Cardiac muscle cell (in vitro differentiated cells and primary cell): ENCODE measurements around the gene CDK4. TPM values are rescaled to one million over a fixed set of nuclear protein-coding genes. Genes with fewer than 3 reads are reported as not detected.

ENCODE experiments used
- DNase-seq, 2 donors: peaks; one replicate each; pipeline versions ENCODE4 v3.0.0 to v3.0.0-alpha.2; 2010 to 2017; ENCODE audit warnings: low read depth in 1 of 2, low spot score in 1 of 2
- H3K27ac ChIP-seq: fragments of 200-600 bp; sonication (generic); 2 replicates; pipeline ENCODE4 v1.5.1; 2016
- H3K27me3 ChIP-seq: fragments of 200-600 bp; sonication (generic); 2 replicates; pipeline ENCODE4 v1.6.0; 2016; ENCODE audit warnings: control low read depth
- H3K36me3 ChIP-seq: fragments of 200-600 bp; sonication (generic); 2 replicates; pipeline ENCODE4 v1.5.1; 2016; ENCODE audit warnings: control low read depth
- H3K4me1 ChIP-seq: fragments of 200-600 bp; sonication (generic); 2 replicates; pipeline ENCODE4 v1.8.1; 2017; ENCODE audit warnings: low read depth, mild to moderate bottlenecking, mixed run types
- H3K4me3 ChIP-seq: fragments of 200-600 bp; sonication (generic); 2 replicates; pipeline ENCODE4 v1.5.1; 2016; ENCODE audit warnings: mild to moderate bottlenecking
- H3K9me3 ChIP-seq: fragments of 200-600 bp; sonication (generic); 2 replicates; pipeline ENCODE4 v1.5.1; 2017; ENCODE audit warnings: low read depth, mild to moderate bottlenecking, control low read depth
- CTCF ChIP-seq: IDR thresholded peaks from 2 replicates; pipeline ENCODE4 v1.5.1; 2012; ENCODE audit warnings: low read depth, mild to moderate bottlenecking, low read length
- polyA plus RNA-seq: library from polyadenylated mRNA; unstranded; fragments of >200 nt; fragmentation: Nextera tagmentation; extraction: Ambion mirVana; gene quantifications from 2 replicates; pipeline ENCODE4 v1.2.1, GENCODE V29; 2016
- total RNA-seq: library from RNA; depleted of rRNA; stranded (reverse); fragments of >200 nt; gene quantifications from 2 replicates; pipeline ENCODE4 v1.2.3, GENCODE V29; 2016

Gene CDK4
- 75.8 and 137 TPM in 2 replicates for total RNA-seq
- 160 and 172 TPM in 2 replicates for polyA plus RNA-seq

GRCh38 chr12:57751788-57752667 is at the start of gene CDK4:
Gene CDK4, minus strand, starts transcription at chr12:57752310. Its CDS starts 593 bp downstream, at chr12:57751717.
- DNase-seq = peak; percentile 99 to 100
- Histone ChIP-seq H3K27me3 (peaks cover 14% of the 10 kb centered on the region), H3K4me1 (peaks cover 12% of the 10 kb centered on the region), H3K27ac (peak within 1 kb of the TSS; percentile 87), H3K36me3 (peaks cover 22% of the 10 kb centered on the region), H3K9me3 (no peaks in the 10 kb centered on the region), H3K4me3 (peak within 1 kb of the TSS; percentile 64)
- TF ChIP-seq CTCF = no peak

GRCh38 chr12:57800965-57801364 is 48.9 kb upstream of the CDK4 start:
- Histone ChIP-seq H3K27me3 (no peaks in the 10 kb centered on the region), H3K27ac (no peak overlapping the region), H3K9me3 (no peaks in the 10 kb centered on the region), H3K36me3 (peaks cover 41% of the 10 kb centered on the region), H3K4me1 (no peaks in the 10 kb centered on the region), H3K4me3 (no peak overlapping the region)
- no peak for TF ChIP-seq CTCF
- DNase-seq = no peak

- TF ChIP-seq CTCF = no peak
- Histone ChIP-seq H3K9me3 (no peaks in the 10 kb centered on the region), H3K36me3 (peaks cover 55% of the 10 kb centered on the region), H3K27me3 (no peaks in the 10 kb centered on the region), H3K4me1 (no peaks in the 10 kb centered on the region), H3K4me3 (no peak overlapping the region), H3K27ac (no peak overlapping the region)
- DNase-seq = no peak
Measured at GRCh38 chr12:57797933-57798332, 45.8 kb upstream of the CDK4 start.

GRCh38 chr12:57796996-57797395 is 44.9 kb upstream of the CDK4 start:
- H3K27ac ChIP-seq = no peak overlapping the region
- peaks cover 49% of the 10 kb centered on the region for H3K36me3 ChIP-seq
- TF ChIP-seq CTCF = no peak
- no peaks in the 10 kb centered on the region for H3K9me3 ChIP-seq
- DNase-seq = no peak
- no peak overlapping the region for H3K4me3 ChIP-seq
- no peaks in the 10 kb centered on the region for H3K4me1 ChIP-seq
- H3K27me3 ChIP-seq = no peaks in the 10 kb centered on the region

GRCh38 chr12:57795354-57795753 is 43.2 kb upstream of the CDK4 start:
- no peak for DNase-seq
- Histone ChIP-seq H3K4me1 (no peaks in the 10 kb centered on the region), H3K27ac (no peak overlapping the region), H3K27me3 (no peaks in the 10 kb centered on the region), H3K9me3 (no peaks in the 10 kb centered on the region), H3K4me3 (no peak overlapping the region), H3K36me3 (peaks cover 56% of the 10 kb centered on the region)
- no peak for TF ChIP-seq CTCF
